Measurements from ENCODE around the gene BMP8A.

Gene BMP8A

GRCh38 chr1:39563669-39564068 is 72.2 kb downstream of the BMP8A start:
- TF ChIP-seq SPI1 (IDR thresholded peaks at IDR 0.05; ENCODE audit: borderline replicate concordance, low read depth): no peak
- TF ChIP-seq CTCF (IDR thresholded peaks at IDR 0.05; ENCODE audit: insufficient read depth, low read length): no peak
- no peak for TF ChIP-seq REST (IDR thresholded peaks at IDR 0.05; ENCODE audit: insufficient replicate concordance, low read depth)
- no peak for TF ChIP-seq POLR2AphosphoS5 (IDR thresholded peaks at IDR 0.05; ENCODE audit: low read depth)
- no peak for TF ChIP-seq GABPA (IDR thresholded peaks at IDR 0.05; ENCODE audit: low read depth)
- H3K27me3 ChIP-seq (ENCODE audit: insufficient read depth, poor library complexity, severe bottlenecking): no peaks in the 10 kb centered on the region
- no peak for DNase-seq (ENCODE audit: low read depth in 1 of 2, low spot score in 1 of 2)
- H3K27ac ChIP-seq (replicated peaks): no peak overlapping the region
- H3K4me3 ChIP-seq (replicated peaks; ENCODE audit: insufficient read depth, low read length): no peak overlapping the region

- H3K27ac ChIP-seq (replicated peaks): no peak overlapping the region
- no peaks in the 10 kb centered on the region for H3K27me3 ChIP-seq (ENCODE audit: insufficient read depth, poor library complexity, severe bottlenecking)
- no peak overlapping the region for H3K4me3 ChIP-seq (replicated peaks; ENCODE audit: insufficient read depth, low read length)
- no peak for DNase-seq (ENCODE audit: low read depth in 1 of 2, low spot score in 1 of 2)
- TF ChIP-seq SPI1 (IDR thresholded peaks at IDR 0.05; ENCODE audit: borderline replicate concordance, low read depth): no peak
- TF ChIP-seq REST (IDR thresholded peaks at IDR 0.05; ENCODE audit: insufficient replicate concordance, low read depth): no peak
- TF ChIP-seq CTCF (IDR thresholded peaks at IDR 0.05; ENCODE audit: insufficient read depth, low read length): no peak
- no peak for TF ChIP-seq GABPA (IDR thresholded peaks at IDR 0.05; ENCODE audit: low read depth)
- no peak for TF ChIP-seq POLR2AphosphoS5 (IDR thresholded peaks at IDR 0.05; ENCODE audit: low read depth)
Observed at GRCh38 chr1:39564340-39564739, 72.9 kb downstream of the BMP8A start.

- TF ChIP-seq POLR2AphosphoS5 (IDR thresholded peaks at IDR 0.05; ENCODE audit: low read depth): no peak
- no peak for TF ChIP-seq SPI1 (IDR thresholded peaks at IDR 0.05; ENCODE audit: borderline replicate concordance, low read depth)
- TF ChIP-seq CTCF (IDR thresholded peaks at IDR 0.05; ENCODE audit: insufficient read depth, low read length): no peak
- TF ChIP-seq GABPA (IDR thresholded peaks at IDR 0.05; ENCODE audit: low read depth): no peak
- Histone ChIP-seq H3K27me3 (ENCODE audit: insufficient read depth, poor library complexity, severe bottlenecking) (no peaks in the 10 kb centered on the region), H3K4me3 (replicated peaks; ENCODE audit: insufficient read depth, low read length) (no peak overlapping the region), H3K27ac (replicated peaks) (no peak overlapping the region)
- DNase-seq (ENCODE audit: low read depth in 1 of 2, low spot score in 1 of 2): no peak
Observed at GRCh38 chr1:39564941-39565340, 73.5 kb downstream of the BMP8A start.

GRCh38 chr1:39566441-39567137 is 75.2 kb downstream of the BMP8A start:
- Histone ChIP-seq H3K27me3 (ENCODE audit: insufficient read depth, poor library complexity, severe bottlenecking) (no peaks in the 10 kb centered on the region), H3K27ac (replicated peaks) (no peak overlapping the region), H3K4me3 (replicated peaks; ENCODE audit: insufficient read depth, low read length) (no peak overlapping the region)
- no peak for DNase-seq (ENCODE audit: low read depth in 1 of 2, low spot score in 1 of 2)
- TF ChIP-seq SPI1 (IDR thresholded peaks at IDR 0.05; ENCODE audit: borderline replicate concordance, low read depth) (no peak), REST (IDR thresholded peaks at IDR 0.05; ENCODE audit: insufficient replicate concordance, low read depth) (no peak), CTCF (IDR thresholded peaks at IDR 0.05; ENCODE audit: insufficient read depth, low read length) (no peak), GABPA (IDR thresholded peaks at IDR 0.05; ENCODE audit: low read depth) (no peak), POLR2AphosphoS5 (IDR thresholded peaks at IDR 0.05; ENCODE audit: low read depth) (no peak)
